ENCODE data around the gene EMP1.

Gene EMP1

GRCh38 chr12:13195785-13196129 lies 769 bp upstream of the EMP1 start:
- Histone ChIP-seq H3K36me3 (ENCODE audit: control insufficient read depth, insufficient read depth, low read length) (no peaks in the 10 kb centered on the region), H3K4me1 (ENCODE audit: control insufficient read depth, insufficient read depth, low read length) (peaks cover 32% of the 10 kb centered on the region), H3K9me3 (ENCODE audit: control insufficient read depth, low read length) (no peaks in the 10 kb centered on the region), H3K27me3 (ENCODE audit: control insufficient read depth, insufficient read depth, low read length, poor library complexity, severe bottlenecking) (no peaks in the 10 kb centered on the region), H3K4me3 (ENCODE audit: insufficient read depth, low read depth, low read length) (no peak overlapping the region), H3K27ac (ENCODE audit: insufficient read depth, low read depth, low read length, poor library complexity, severe bottlenecking) (no peak overlapping the region)
- 40 to 45% methylated on average over 1 of the region's 1 CpG for WGBS, 2 experiments

GRCh38 chr12:13197032-13197431 lies 506 bp downstream of the EMP1 start:
- H3K4me1 ChIP-seq (ENCODE audit: control insufficient read depth, insufficient read depth, low read length), result peaks cover 32% of the 10 kb centered on the region
- H3K27ac ChIP-seq (ENCODE audit: insufficient read depth, low read depth, low read length, poor library complexity, severe bottlenecking), result no peak overlapping the region

GRCh38 chr12:13197526-13198143 lies 1.1 kb downstream of the EMP1 start:
- H3K9me3 ChIP-seq (ENCODE audit: control insufficient read depth, low read length), result no peaks in the 10 kb centered on the region
- 80 to 84% methylated on average over 9 of the region's 9 CpGs for WGBS, 2 experiments
- H3K27ac ChIP-seq (ENCODE audit: insufficient read depth, low read depth, low read length, poor library complexity, severe bottlenecking), result no peak overlapping the region
- H3K36me3 ChIP-seq (ENCODE audit: control insufficient read depth, insufficient read depth, low read length), result no peaks in the 10 kb centered on the region
- no peak overlapping the region for H3K4me3 ChIP-seq (ENCODE audit: insufficient read depth, low read depth, low read length)
- no peaks in the 10 kb centered on the region for H3K27me3 ChIP-seq (ENCODE audit: control insufficient read depth, insufficient read depth, low read length, poor library complexity, severe bottlenecking)
- H3K4me1 ChIP-seq (ENCODE audit: control insufficient read depth, insufficient read depth, low read length), result peaks cover 32% of the 10 kb centered on the region

More at GRCh38 chr12:13197032-13197431, 506 bp downstream of the EMP1 start:
- Histone ChIP-seq H3K27me3 (ENCODE audit: control insufficient read depth, insufficient read depth, low read length, poor library complexity, severe bottlenecking) (no peaks in the 10 kb centered on the region), H3K9me3 (ENCODE audit: control insufficient read depth, low read length) (no peaks in the 10 kb centered on the region), H3K4me3 (ENCODE audit: insufficient read depth, low read depth, low read length) (no peak overlapping the region), H3K36me3 (ENCODE audit: control insufficient read depth, insufficient read depth, low read length) (no peaks in the 10 kb centered on the region)
- 91 to 93% methylated on average over 7 of the region's 7 CpGs for WGBS, 2 experiments

DNA sequence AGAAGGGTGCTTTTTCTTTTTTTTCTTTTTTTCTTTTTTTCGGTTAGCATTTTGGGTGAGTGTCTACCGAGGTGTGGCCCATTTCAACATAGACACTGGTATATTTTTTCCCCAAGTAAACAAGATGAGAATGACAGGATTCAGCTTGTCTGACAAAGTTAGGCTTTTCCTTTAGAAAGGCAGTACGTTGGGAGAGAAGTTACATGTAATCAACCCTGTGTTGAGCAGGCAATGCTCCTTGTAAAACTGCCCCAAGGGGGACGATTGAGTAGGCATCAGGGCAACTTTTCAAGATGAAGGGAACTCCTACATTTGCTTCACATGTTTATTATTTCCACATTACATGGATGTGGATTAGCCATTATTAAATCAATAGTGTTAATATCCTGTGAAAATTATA lies 1.7 kb downstream of the EMP1 start:
- Histone ChIP-seq H3K9me3 (ENCODE audit: control insufficient read depth, low read length) (no peaks in the 10 kb centered on the region), H3K36me3 (ENCODE audit: control insufficient read depth, insufficient read depth, low read length) (no peaks in the 10 kb centered on the region), H3K4me1 (ENCODE audit: control insufficient read depth, insufficient read depth, low read length) (peaks cover 34% of the 10 kb centered on the region), H3K27ac (ENCODE audit: insufficient read depth, low read depth, low read length, poor library complexity, severe bottlenecking) (no peak overlapping the region), H3K4me3 (ENCODE audit: insufficient read depth, low read depth, low read length) (no peak overlapping the region), H3K27me3 (ENCODE audit: control insufficient read depth, insufficient read depth, low read length, poor library complexity, severe bottlenecking) (no peaks in the 10 kb centered on the region)
- WGBS, 2 experiments, result 70 to 84% methylated on average over 3 to 4 of the region's 4 CpGs

DNA sequence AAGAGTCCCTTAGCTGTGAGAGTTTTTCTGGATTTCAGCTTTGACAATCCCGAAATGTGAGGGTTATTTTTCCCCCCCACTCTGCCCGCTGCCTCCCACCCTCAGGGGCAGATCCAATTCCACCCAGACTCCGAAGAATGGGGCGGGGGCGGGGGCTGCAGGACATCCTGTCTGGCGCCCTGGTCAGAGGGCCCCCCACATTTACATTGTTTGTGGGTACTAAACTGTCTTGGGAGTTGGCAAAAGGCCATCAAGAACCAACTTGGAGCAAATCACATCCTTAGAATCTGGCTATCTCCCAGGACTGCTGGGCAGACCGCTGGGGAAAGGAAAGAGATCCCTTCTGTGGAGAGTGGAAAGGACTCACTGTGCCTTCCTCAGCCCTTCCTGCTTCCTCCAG lies 2.4 kb downstream of the EMP1 start:
- Histone ChIP-seq H3K9me3 (ENCODE audit: control insufficient read depth, low read length) (no peaks in the 10 kb centered on the region), H3K4me1 (ENCODE audit: control insufficient read depth, insufficient read depth, low read length) (peaks cover 41% of the 10 kb centered on the region), H3K4me3 (ENCODE audit: insufficient read depth, low read depth, low read length) (no peak overlapping the region), H3K27me3 (ENCODE audit: control insufficient read depth, insufficient read depth, low read length, poor library complexity, severe bottlenecking) (no peaks in the 10 kb centered on the region), H3K27ac (ENCODE audit: insufficient read depth, low read depth, low read length, poor library complexity, severe bottlenecking) (no peak overlapping the region), H3K36me3 (ENCODE audit: control insufficient read depth, insufficient read depth, low read length) (no peaks in the 10 kb centered on the region)
- WGBS, 2 experiments, result 92 to 95% methylated on average over 7 of the region's 7 CpGs

DNA sequence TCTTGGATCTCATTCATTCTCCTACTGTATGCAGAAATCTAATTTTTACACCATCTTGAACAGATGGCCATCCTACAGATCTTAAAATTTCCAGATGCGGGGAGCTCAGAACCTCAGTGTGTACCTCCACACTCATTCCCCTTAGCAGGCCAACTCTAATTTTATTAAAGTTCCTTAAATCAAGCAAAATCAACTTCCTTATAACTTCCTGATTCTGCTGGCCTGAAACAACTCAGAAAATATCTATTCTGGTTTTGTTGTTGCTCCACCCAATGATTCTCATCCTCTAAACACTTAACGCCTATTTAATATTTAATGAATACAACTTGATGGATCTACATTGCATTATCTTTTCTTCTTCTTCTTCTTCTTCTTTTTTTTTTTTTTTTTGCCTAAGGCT lies 3.1 kb downstream of the EMP1 start:
- Histone ChIP-seq H3K27me3 (ENCODE audit: control insufficient read depth, insufficient read depth, low read length, poor library complexity, severe bottlenecking) (no peaks in the 10 kb centered on the region), H3K4me1 (ENCODE audit: control insufficient read depth, insufficient read depth, low read length) (peaks cover 46% of the 10 kb centered on the region), H3K36me3 (ENCODE audit: control insufficient read depth, insufficient read depth, low read length) (no peaks in the 10 kb centered on the region), H3K4me3 (ENCODE audit: insufficient read depth, low read depth, low read length) (no peak overlapping the region), H3K27ac (ENCODE audit: insufficient read depth, low read depth, low read length, poor library complexity, severe bottlenecking) (no peak overlapping the region), H3K9me3 (ENCODE audit: control insufficient read depth, low read length) (no peaks in the 10 kb centered on the region)
- 97 to 98% methylated on average over 2 of the region's 2 CpGs for WGBS, 2 experiments

DNA sequence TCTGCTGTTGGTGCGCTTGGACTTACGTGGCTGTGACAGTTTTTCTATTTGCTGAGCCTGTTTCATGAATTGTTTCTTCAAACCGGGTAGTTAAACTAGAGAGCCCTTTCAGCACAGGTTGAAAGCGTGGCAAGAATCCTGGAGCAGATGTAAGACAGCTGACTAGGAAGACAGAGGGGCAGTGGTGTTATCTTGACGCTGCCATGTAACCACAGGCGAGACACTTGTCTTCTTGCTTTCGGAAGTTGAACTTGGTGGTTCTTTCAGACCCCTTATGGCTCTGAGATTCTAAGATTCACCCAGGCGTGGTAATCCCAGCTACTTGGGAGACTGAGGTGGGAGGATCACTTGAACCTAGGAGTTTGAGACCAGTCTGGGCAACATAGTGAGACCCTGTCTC lies 4.3 kb downstream of the EMP1 start:
- Histone ChIP-seq H3K4me3 (ENCODE audit: insufficient read depth, low read depth, low read length) (no peak overlapping the region), H3K4me1 (ENCODE audit: control insufficient read depth, insufficient read depth, low read length) (peaks cover 48% of the 10 kb centered on the region), H3K27me3 (ENCODE audit: control insufficient read depth, insufficient read depth, low read length, poor library complexity, severe bottlenecking) (no peaks in the 10 kb centered on the region), H3K9me3 (ENCODE audit: control insufficient read depth, low read length) (no peaks in the 10 kb centered on the region), H3K36me3 (ENCODE audit: control insufficient read depth, insufficient read depth, low read length) (no peaks in the 10 kb centered on the region), H3K27ac (ENCODE audit: insufficient read depth, low read depth, low read length, poor library complexity, severe bottlenecking) (no peak overlapping the region)
- WGBS, 2 experiments, result 90 to 93% methylated on average over 8 of the region's 8 CpGs

GRCh38 chr12:13203034-13203922 lies 6.8 kb downstream of the EMP1 start:
- Histone ChIP-seq H3K4me1 (ENCODE audit: control insufficient read depth, insufficient read depth, low read length) (peaks cover 32% of the 10 kb centered on the region), H3K27me3 (ENCODE audit: control insufficient read depth, insufficient read depth, low read length, poor library complexity, severe bottlenecking) (no peaks in the 10 kb centered on the region), H3K27ac (ENCODE audit: insufficient read depth, low read depth, low read length, poor library complexity, severe bottlenecking) (no peak overlapping the region), H3K4me3 (ENCODE audit: insufficient read depth, low read depth, low read length) (no peak overlapping the region), H3K9me3 (ENCODE audit: control insufficient read depth, low read length) (no peaks in the 10 kb centered on the region), H3K36me3 (ENCODE audit: control insufficient read depth, insufficient read depth, low read length) (no peaks in the 10 kb centered on the region)
- WGBS, 2 experiments, result 72 to 74% methylated on average over 16 of the region's 16 CpGs

GRCh38 chr12:13204428-13204827 lies 7.9 kb downstream of the EMP1 start:
- H3K27me3 ChIP-seq (ENCODE audit: control insufficient read depth, insufficient read depth, low read length, poor library complexity, severe bottlenecking), result no peaks in the 10 kb centered on the region
- no peak overlapping the region for H3K27ac ChIP-seq (ENCODE audit: insufficient read depth, low read depth, low read length, poor library complexity, severe bottlenecking)
- no peaks in the 10 kb centered on the region for H3K9me3 ChIP-seq (ENCODE audit: control insufficient read depth, low read length)
- no peak overlapping the region for H3K4me3 ChIP-seq (ENCODE audit: insufficient read depth, low read depth, low read length)
- 26 to 27% methylated on average over 12 of the region's 12 CpGs for WGBS, 2 experiments
- H3K36me3 ChIP-seq (ENCODE audit: control insufficient read depth, insufficient read depth, low read length), result no peaks in the 10 kb centered on the region
- peaks cover 28% of the 10 kb centered on the region for H3K4me1 ChIP-seq (ENCODE audit: control insufficient read depth, insufficient read depth, low read length)

- Histone ChIP-seq H3K27ac (ENCODE audit: insufficient read depth, low read depth, low read length, poor library complexity, severe bottlenecking) (no peak overlapping the region), H3K4me1 (ENCODE audit: control insufficient read depth, insufficient read depth, low read length) (peaks cover 38% of the 10 kb centered on the region), H3K4me3 (ENCODE audit: insufficient read depth, low read depth, low read length) (no peak overlapping the region), H3K36me3 (ENCODE audit: control insufficient read depth, insufficient read depth, low read length) (no peaks in the 10 kb centered on the region), H3K9me3 (ENCODE audit: control insufficient read depth, low read length) (no peaks in the 10 kb centered on the region), H3K27me3 (ENCODE audit: control insufficient read depth, insufficient read depth, low read length, poor library complexity, severe bottlenecking) (no peaks in the 10 kb centered on the region)
- 61 to 65% methylated on average over 3 of the region's 3 CpGs for WGBS, 2 experiments
Observed at GRCh38 chr12:13205809-13206559, 9.5 kb downstream of the EMP1 start.
